Ovary (tissue), 3 donors: ENCODE measurements around the gene FUS.

ENCODE experiments used
- CTCF ChIP-seq, 3 donors: fragments of 450-650 bp in 2 of 3; fragments of 200-600 bp in 1 of 3; IDR thresholded peaks; one replicate each; pipeline versions ENCODE4 v1.5.1 to v1.8.0; 2016 to 2022; ENCODE audit warnings: antibody characterized with exemption in 3 of 3, mild to moderate bottlenecking in 1 of 3
- EP300 ChIP-seq: sonication (generic); formaldehyde crosslinking; IDR thresholded peaks from one replicate; pipeline ENCODE4 v1.6.1; 2017; ENCODE audit warnings: antibody characterized with exemption
- donor health status: DM: no; HTN: no; CAD: no.

- peak; percentile 14 to 52 (median 34) for TF ChIP-seq CTCF (IDR thresholded peaks at IDR 0.05)
- no peak for TF ChIP-seq EP300
Observed at GRCh38 chr16:31179747-31180459, at the start of gene FUS.
